Measurements from ENCODE around the gene CHST9.

- no peak for TF ChIP-seq NFE2L2 (conservative IDR thresholded peaks at IDR 0.05; ENCODE audit: low read length)
- no peak for TF ChIP-seq CHD4 (IDR thresholded peaks at IDR 0.05; ENCODE audit: borderline replicate concordance)
- TF ChIP-seq CTCF (IDR thresholded peaks at IDR 0.05) = no peak
- TF ChIP-seq EP300 (IDR thresholded peaks at IDR 0.05) = no peak
- TF ChIP-seq HOXB13 (CRISPR knock-in tag; IDR thresholded peaks at IDR 0.05; ENCODE audit: low read depth) = no peak
- no peak for TF ChIP-seq RFX5 (IDR thresholded peaks at IDR 0.05)
- TF ChIP-seq RARB (CRISPR knock-in tag; IDR thresholded peaks at IDR 0.05) = no peak
- no peak for TF ChIP-seq HDAC2 (IDR thresholded peaks at IDR 0.05)
- TF ChIP-seq NR3C1 (IDR thresholded peaks at IDR 0.05) = no peak
Observed at GRCh38 chr18:27094621-27095020, 90.5 kb downstream of the CHST9 start.

All from A549 (cell line).